ENCODE measurements around the gene MEFV. TPM values are rescaled to one million over a fixed set of nuclear protein-coding genes. Genes with fewer than 3 reads are reported as not detected.

The MEFV gene
- total and polyA plus RNA-seq, 2 of the 13 experiments (the other 11 are each of a cell fraction or from before 2014, with no cell fraction given): 0.22 TPM; not detected in 1

DNA sequence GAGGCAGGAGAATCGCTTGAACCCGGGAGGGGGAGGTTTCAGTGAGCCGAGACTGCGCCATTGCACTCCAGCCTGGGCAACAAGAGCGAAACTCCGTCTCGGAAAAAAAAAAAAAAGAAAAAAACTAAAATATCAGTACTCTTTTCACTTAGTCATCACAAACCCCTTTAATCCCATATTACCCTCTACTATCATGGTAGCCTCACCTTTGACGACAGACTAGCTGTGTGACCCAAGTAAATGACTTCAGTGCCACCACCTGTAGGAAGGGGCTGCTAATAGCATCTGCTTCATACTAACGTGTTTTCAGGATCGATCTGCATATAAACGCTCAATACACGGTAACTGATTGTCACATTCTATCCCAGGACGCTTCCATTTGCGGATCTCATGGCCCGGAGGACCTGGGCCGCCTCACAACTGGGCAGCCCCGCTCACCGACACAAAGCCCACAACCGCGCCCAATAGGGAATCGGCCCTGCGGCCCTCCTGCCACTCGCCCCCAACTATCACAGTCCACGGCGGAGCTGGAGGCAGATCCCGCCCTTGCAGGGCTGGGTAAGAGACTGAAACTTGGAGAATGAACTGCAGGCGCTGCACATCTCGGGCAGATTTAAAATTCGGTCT, 25.8 kb upstream of the MEFV start (continued):
- no peak for TF ChIP-seq ZNF460 (CRISPR knock-in tag; IDR thresholded peaks at IDR 0.05; ENCODE audit: borderline replicate concordance)
- no peak for TF ChIP-seq ZNF790 (CRISPR knock-in tag; IDR thresholded peaks at IDR 0.05; ENCODE audit: borderline replicate concordance)
- TF ChIP-seq SSRP1 (CRISPR knock-in tag; IDR thresholded peaks at IDR 0.05): no peak
- TF ChIP-seq HOXA7 (CRISPR knock-in tag; IDR thresholded peaks at IDR 0.05): no peak
- no peak; the same call in 1 of the 2 replicates for TF ChIP-seq WIZ (CRISPR knock-in tag; IDR thresholded peaks at IDR 0.05)
- no peak for TF ChIP-seq HDAC6 (IDR thresholded peaks at IDR 0.05; ENCODE audit: low read depth, low read length)
- no peak for TF ChIP-seq PPARG (CRISPR knock-in tag; conservative IDR thresholded peaks at IDR 0.05)
- no peak for TF ChIP-seq SPEN (CRISPR knock-in tag; IDR thresholded peaks at IDR 0.05; ENCODE audit: low read depth)
- no peak for TF ChIP-seq ZNF770 (CRISPR knock-in tag; IDR thresholded peaks at IDR 0.05)
- no peak for TF ChIP-seq LRRFIP1 (CRISPR knock-in tag; conservative IDR thresholded peaks at IDR 0.05)
- no peak for TF ChIP-seq ZBTB33 (CRISPR knock-in tag; IDR thresholded peaks at IDR 0.05)
- TF ChIP-seq, protein P1, sequence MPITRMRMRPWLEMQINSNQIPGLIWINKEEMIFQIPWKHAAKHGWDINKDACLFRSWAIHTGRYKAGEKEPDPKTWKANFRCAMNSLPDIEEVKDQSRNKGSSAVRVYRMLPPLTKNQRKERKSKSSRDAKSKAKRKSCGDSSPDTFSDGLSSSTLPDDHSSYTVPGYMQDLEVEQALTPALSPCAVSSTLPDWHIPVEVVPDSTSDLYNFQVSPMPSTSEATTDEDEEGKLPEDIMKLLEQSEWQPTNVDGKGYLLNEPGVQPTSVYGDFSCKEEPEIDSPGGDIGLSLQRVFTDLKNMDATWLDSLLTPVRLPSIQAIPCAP (CRISPR knock-in tag; IDR thresholded peaks at IDR 0.05; ENCODE audit: low read depth): no peak
- TF ChIP-seq SMC3 (IDR thresholded peaks at IDR 0.05; ENCODE audit: low read length): no peak
- TF ChIP-seq ZNF274 (CRISPR knock-in tag; IDR thresholded peaks at IDR 0.05): no peak
- TF ChIP-seq FLYWCH1 (CRISPR knock-in tag; IDR thresholded peaks at IDR 0.05): no peak
- no peak; the same call in 1 of the 2 replicates for TF ChIP-seq ZNF710 (CRISPR knock-in tag; IDR thresholded peaks at IDR 0.05; ENCODE audit: borderline replicate concordance)
